Astrocyte (in vitro differentiated cells and primary cell): Measurements from ENCODE around the gene WDSUB1. TPM values are rescaled to one million over a fixed set of nuclear protein-coding genes. Genes with fewer than 3 reads are reported as not detected.

Source experiments
- DNase-seq: peaks from one replicate; pipeline ENCODE4 v3.0.0-alpha.2; 2010; ENCODE audit warnings: low read depth
- FAIRE-seq: peaks from 2 replicates; lab custom pipeline; 2011; peaks lifted over from hg19 to GRCh38; lab: Jason Lieb, UNC
- H2AFZ ChIP-seq: 2 replicates; pipeline ENCODE4 v1.6.0; 2012; ENCODE audit warnings: low read depth, low read length, inconsistent platforms
- H3K27ac ChIP-seq: 2 replicates; pipeline ENCODE4 v1.5.1; 2011; ENCODE audit warnings: low read depth, low read length, inconsistent platforms
- H3K27me3 ChIP-seq: 2 replicates; pipeline ENCODE4 v1.6.0; 2011; ENCODE audit warnings: low read length, inconsistent platforms; ENCODE audit not compliant: insufficient read depth
- H3K36me3 ChIP-seq: 2 replicates; pipeline ENCODE4 v1.5.1; 2011; ENCODE audit warnings: low read length, inconsistent platforms; ENCODE audit not compliant: insufficient read depth
- H3K4me1 ChIP-seq: 2 replicates; pipeline ENCODE4 v1.5.1; 2011; ENCODE audit warnings: low read length, inconsistent platforms; ENCODE audit not compliant: insufficient read depth
- H3K4me2 ChIP-seq: 2 replicates; pipeline ENCODE4 v1.6.0; 2012; ENCODE audit warnings: low read length, inconsistent platforms
- H3K4me3 ChIP-seq: 2 replicates; pipeline ENCODE4 v1.5.1; 2011; ENCODE audit warnings: low read depth, mild to moderate bottlenecking, low read length, inconsistent platforms; ENCODE audit not compliant: insufficient read depth
- H3K79me2 ChIP-seq: 2 replicates; pipeline ENCODE4 v1.6.0; 2012; ENCODE audit warnings: mild to moderate bottlenecking, low read length, inconsistent platforms; ENCODE audit not compliant: insufficient read depth
- H3K9ac ChIP-seq: 2 replicates; pipeline ENCODE4 v1.6.0; 2012; ENCODE audit warnings: mild to moderate bottlenecking, low read length, inconsistent platforms
- H3K9me3 ChIP-seq: 2 replicates; pipeline ENCODE4 v1.5.1; 2012; ENCODE audit warnings: low read depth, mild to moderate bottlenecking, low read length, inconsistent platforms; ENCODE audit not compliant: insufficient read depth
- H4K20me1 ChIP-seq: 2 replicates; pipeline ENCODE4 v1.6.0; 2012; ENCODE audit warnings: low read length, inconsistent platforms; ENCODE audit not compliant: insufficient read depth
- H3K27ac Mint-ChIP-seq: one replicate; pipeline ENCODE4 v1.8.0; 2021; ENCODE audit warnings: mild to moderate bottlenecking, mixed read lengths; ENCODE audit not compliant: unreplicated experiment
- H3K27me3 Mint-ChIP-seq: one replicate; pipeline ENCODE4 v1.8.0; 2021; ENCODE audit warnings: low read depth, mixed read lengths; ENCODE audit not compliant: unreplicated experiment
- H3K36me3 Mint-ChIP-seq: one replicate; pipeline ENCODE4 v1.8.0; 2021; ENCODE audit warnings: low read depth, mixed read lengths; ENCODE audit not compliant: unreplicated experiment
- H3K4me1 Mint-ChIP-seq: one replicate; pipeline ENCODE4 v1.8.0; 2021; ENCODE audit warnings: low read depth, mixed read lengths; ENCODE audit not compliant: unreplicated experiment
- H3K4me3 Mint-ChIP-seq: one replicate; pipeline ENCODE4 v1.8.0; 2021; ENCODE audit warnings: mild to moderate bottlenecking, moderate library complexity, mixed read lengths; ENCODE audit not compliant: unreplicated experiment
- H3K9me3 Mint-ChIP-seq: one replicate; pipeline ENCODE4 v1.8.0; 2021; ENCODE audit warnings: mild to moderate bottlenecking, mixed read lengths; ENCODE audit not compliant: unreplicated experiment
- CTCF ChIP-seq: IDR thresholded peaks from 2 replicates; pipeline ENCODE4 v1.5.1; 2011; ENCODE audit warnings: low read depth, mild to moderate bottlenecking, inconsistent platforms, low read length, moderate library complexity; ENCODE audit not compliant: insufficient read depth
- EZH2 ChIP-seq: IDR thresholded peaks from 2 replicates; pipeline ENCODE4 v1.6.1; 2012; ENCODE audit warnings: mild to moderate bottlenecking, low read length, inconsistent platforms; ENCODE audit not compliant: insufficient read depth
- total RNA-seq: library from RNA; stranded (reverse); gene quantifications from 2 replicates; pipeline ENCODE4 v1.2.1, GENCODE V29; 2021

Gene WDSUB1
- total RNA-seq, 1 donor from 2014 or later = 5.4 TPM

- Histone ChIP-seq H3K27ac (peak overlapping the region; percentile 21), H3K9ac (no peak overlapping the region), H4K20me1 (no peaks in the 10 kb centered on the region), H3K27me3 (no peaks in the 10 kb centered on the region), H3K4me3 (no peak overlapping the region), H3K79me2 (no peaks in the 10 kb centered on the region), H3K36me3 (peaks cover 13% of the 10 kb centered on the region), H2AFZ (no peak overlapping the region), H3K4me1 (peaks cover 12% of the 10 kb centered on the region), H3K9me3 (no peaks in the 10 kb centered on the region), H3K4me2 (no peak overlapping the region)
- Mint-ChIP-seq H3K36me3 (peaks cover 51% of the 10 kb centered on the region), H3K4me1 (peaks cover 5% of the 10 kb centered on the region), H3K9me3 (no peaks in the 10 kb centered on the region), H3K27ac (no peak overlapping the region), H3K4me3 (no peak overlapping the region), H3K27me3 (no peaks in the 10 kb centered on the region)
- DNase-seq = no peak
- TF ChIP-seq EZH2 (no peak), CTCF (no peak)
- no peak for FAIRE-seq
Observed at GRCh38 chr2:159226608-159227385, 59.7 kb downstream of the WDSUB1 start.

- DNase-seq (peak; percentile 53), FAIRE-seq (no peak)
- H3K27me3 ChIP-seq = no peaks in the 10 kb centered on the region
- H3K27ac Mint-ChIP-seq = peak overlapping the region; percentile 66
- peaks cover 56% of the 10 kb centered on the region for H3K36me3 Mint-ChIP-seq
- no peaks in the 10 kb centered on the region for H3K79me2 ChIP-seq
- peaks cover 12% of the 10 kb centered on the region for H3K4me1 ChIP-seq
- H3K9me3 ChIP-seq = no peaks in the 10 kb centered on the region
- H3K4me2 ChIP-seq = no peak overlapping the region
- no peak overlapping the region for H3K4me3 ChIP-seq
- peaks cover 5% of the 10 kb centered on the region for H3K4me1 Mint-ChIP-seq
- H4K20me1 ChIP-seq = no peaks in the 10 kb centered on the region
- H3K36me3 ChIP-seq = peaks cover 12% of the 10 kb centered on the region
- H3K4me3 Mint-ChIP-seq = no peak overlapping the region
- no peak overlapping the region for H2AFZ ChIP-seq
- H3K27ac ChIP-seq = peak overlapping the region; percentile 21
- H3K27me3 Mint-ChIP-seq = no peaks in the 10 kb centered on the region
- TF ChIP-seq CTCF (no peak), EZH2 (no peak)
- no peak overlapping the region for H3K9ac ChIP-seq
- no peaks in the 10 kb centered on the region for H3K9me3 Mint-ChIP-seq
Observed at GRCh38 chr2:159226059-159226461, 60.4 kb downstream of the WDSUB1 start.
